K562 (cell line): ENCODE results near the gene U2SURP. TPM values are rescaled to one million over a fixed set of nuclear protein-coding genes. Genes with fewer than 3 reads are reported as not detected.

ENCODE experiments used
- ATAC-seq: fragments of 200-7000 bp; cut with Tn5 transposase; 3 replicates; pipeline ENCODE4 v1.9.1; 2020; ENCODE audit warnings: moderate library complexity
- BruUV-seq: library from RNA; stranded (reverse); fragments of 400-500 nt; replicated peaks from 2 replicates; lab custom pipeline; 2021; lab: Mats Ljungman, UMichigan
- CTCF ChIA-PET: fragments of 300-600 bp; formaldehyde crosslinking; extraction: SDS; loops from one replicate; lab custom pipeline; 2021; ENCODE audit warnings: low intra/inter-chr PET ratio; lab: Yijun Ruan, JAX
- POLR2A ChIA-PET: fragments of 300-600, 350-650 bp; sonication (Branson Sonifier 250); formaldehyde crosslinking; extraction: SDS; loops from one replicate; lab custom pipeline; 2021; ENCODE audit warnings: antibody characterized with exemption, inconsistent platforms; lab: Yijun Ruan, JAX
- DNase-seq, 4 experiments: peaks; one replicate each; pipeline versions ENCODE4 v3.0.0 to v3.0.0-alpha.2; 2011 to 2018; ENCODE audit warnings: low spot score in 3 of 4, mixed read lengths in 3 of 4; ENCODE audit errors: extremely low read depth in 1 of 4
- FAIRE-seq: peaks from 2 replicates; lab custom pipeline; 2011; peaks lifted over from hg19 to GRCh38; lab: Jason Lieb, UNC
- H2AFZ ChIP-seq: 2 replicates; pipeline ENCODE4 v1.6.0; 2011; ENCODE audit warnings: low read depth, low read length, control low read depth, inconsistent platforms
- H3K27ac ChIP-seq: fragments of 200-600 bp; 3 replicates; pipeline ENCODE4 v1.8.0; 2011; ENCODE audit warnings: low read depth, mild to moderate bottlenecking, control low read depth, inconsistent platforms, low read length, moderate library complexity, mixed read lengths; ENCODE audit errors: extremely low read depth
- H3K27me3 ChIP-seq, 2 experiments: fragments of 300-600 bp in 1 of 2; 2 replicates in 1 of 2; 3 replicates in 1 of 2; pipeline versions ENCODE4 v1.6.0 to v1.8.0; 2011; ENCODE audit warnings: inconsistent platforms in 2 of 2, low read length in 2 of 2, mild to moderate bottlenecking in 1 of 2, mixed read lengths in 1 of 2, moderate library complexity in 1 of 2; ENCODE audit not compliant: control insufficient read depth in 2 of 2, insufficient read depth in 2 of 2
- H3K36me3 ChIP-seq: fragments of 300-600 bp; 3 replicates; pipeline ENCODE4 v1.8.0; 2011; ENCODE audit warnings: mild to moderate bottlenecking, low read length, inconsistent platforms; ENCODE audit not compliant: control insufficient read depth, insufficient read depth
- H3K4me1 ChIP-seq, 2 experiments: fragments of 200-600 bp in 1 of 2; replicated peaks in 1 of 2; 2 replicates in 1 of 2; 3 replicates in 1 of 2; pipeline versions ENCODE4 v1.5.1 to v1.8.0; 2011; ENCODE audit warnings: inconsistent platforms in 2 of 2, low read length in 2 of 2, mild to moderate bottlenecking in 1 of 2, mixed read lengths in 1 of 2, moderate library complexity in 1 of 2; ENCODE audit not compliant: control insufficient read depth in 2 of 2, insufficient read depth in 2 of 2
- H3K4me2 ChIP-seq: 2 replicates; pipeline ENCODE4 v1.6.1; 2011; ENCODE audit warnings: low read length, control low read depth, inconsistent platforms, mixed read lengths; ENCODE audit not compliant: insufficient read depth
- H3K4me3 ChIP-seq: fragments of 200-600 bp; sonication (generic), shearing (Covaris generic); 2 replicates; pipeline ENCODE4 v1.5.1; 2016; ENCODE audit warnings: control low read depth, inconsistent platforms
- H3K79me2 ChIP-seq: fragments of 200-600 bp; 3 replicates; pipeline ENCODE4 v1.8.0; 2011; ENCODE audit warnings: low read length, inconsistent platforms; ENCODE audit not compliant: control insufficient read depth, insufficient read depth
- H3K9ac ChIP-seq, 2 experiments: 2 replicates each; pipeline versions ENCODE4 v1.6.0 to v1.6.1; 2011; ENCODE audit warnings: low read depth in 2 of 2, low read length in 2 of 2, control low read depth in 1 of 2, inconsistent platforms in 1 of 2, mild to moderate bottlenecking in 1 of 2, mixed read lengths in 1 of 2; ENCODE audit not compliant: insufficient read depth in 1 of 2
- H3K9me1 ChIP-seq: one replicate; pipeline ENCODE4 v1.6.0; 2011; ENCODE audit warnings: inconsistent platforms, mild to moderate bottlenecking, low read length, moderate library complexity; ENCODE audit not compliant: control insufficient read depth, insufficient read depth
- H3K9me3 ChIP-seq: replicated peaks from 2 replicates; pipeline ENCODE4 v1.5.1; 2011; ENCODE audit warnings: low read depth, low read length, inconsistent platforms; ENCODE audit not compliant: control insufficient read depth, insufficient read depth
- H4K20me1 ChIP-seq: replicated peaks from 2 replicates; pipeline ENCODE4 v1.6.1; 2011; ENCODE audit warnings: low read length, inconsistent platforms, mixed read lengths; ENCODE audit not compliant: control insufficient read depth, insufficient read depth
- ATF1 ChIP-seq, 2 experiments: fragments of 450-650 bp in 1 of 2; IDR thresholded peaks; 2 replicates each; pipeline ENCODE4 v1.6.1; 2016; ENCODE audit warnings: missing compliant biosample characterization in 1 of 2, missing genetic modification characterization in 1 of 2
- CHCHD3 ChIP-seq: fragments of 250-450 bp; sonication (Bioruptor Pico); IDR thresholded peaks from 2 replicates; pipeline ENCODE4 v2.1.2; 2022; ENCODE audit warnings: mild to moderate bottlenecking
- HMG20A ChIP-seq: fragments of 450-650 bp; formaldehyde crosslinking; conservative IDR thresholded peaks from 2 replicates; pipeline ENCODE4 v1.4.0; 2020; ENCODE audit warnings: mild to moderate bottlenecking, mixed read lengths
- PHF8 ChIP-seq: fragments of 200-600 bp; sonication (generic); IDR thresholded peaks from 2 replicates; pipeline ENCODE4 v1.6.1; 2012; ENCODE audit warnings: mixed run types, mild to moderate bottlenecking, inconsistent platforms, low read length, moderate library complexity, borderline replicate concordance
- TEAD1 ChIP-seq, 2 experiments: fragments of 450-650 bp in 1 of 2; sonication (generic) in 1 of 2; formaldehyde crosslinking; IDR thresholded peaks; 2 replicates each; pipeline versions ENCODE4 v1.4.0 to v1.8.0; 2020 to 2022; ENCODE audit warnings: mild to moderate bottlenecking in 2 of 2, missing genetic modification reagents in 1 of 2
- TEAD4 ChIP-seq, 2 experiments: sonication (generic) in 1 of 2; formaldehyde crosslinking in 1 of 2; IDR thresholded peaks; 2 replicates each; pipeline versions ENCODE4 v1.6.1 to v1.8.0; 2012 to 2022; ENCODE audit warnings: borderline replicate concordance in 1 of 2, inconsistent platforms in 1 of 2, low read length in 1 of 2, mild to moderate bottlenecking in 1 of 2, missing genetic modification reagents in 1 of 2
- WGBS: fragments of 100-300 bp; shearing (Covaris generic); methylation state at CpG from one replicate; pipeline ENCODE4 v1.1.6; 2016; ENCODE audit warnings: low coverage, mixed read lengths; ENCODE audit not compliant: insufficient coverage; ENCODE audit errors: missing lambda C conversion rate; 5-methylcytosine and 5-hydroxymethylcytosine counted together
- in situ Hi-C: fragments of 300-500 bp; cut with MboI; formaldehyde crosslinking; loops from 4 replicates; pipeline ENCODE4 v1.15.0; 2018; ENCODE audit warnings: inconsistent platforms, mixed read lengths
- intact Hi-C: fragments of 100-400 bp; cut with micrococcal nuclease; formaldehyde crosslinking; loops from 2 replicates; pipeline ENCODE4 v1.14.2; 2022
- polyA plus RNA-seq, 8 experiments: library from polyadenylated mRNA; depleted of rRNA in 4 of 8; stranded (reverse) in 5 of 8; unstranded in 3 of 8; fragments of >200 nt; fragmentation: Nextera tagmentation in 2 of 8; fragmentation: Illumina TruSeq in 1 of 8; extraction: Ambion mirVana in 2 of 8; extraction: Trizol in 1 of 8; gene quantifications; 2 replicates each; pipeline versions ENCODE4 v1.2.1 to v1.2.3, GENCODE V29; 2011 to 2014; ENCODE audit warnings: inconsistent platforms in 1 of 8, missing spikeins in 1 of 8
- total RNA-seq, 7 experiments: library from RNA; depleted of rRNA in 6 of 7; stranded (reverse); fragments of >200 nt in 6 of 7; fragmentation: Illumina TruSeq in 2 of 7; extraction: Trizol in 2 of 7; gene quantifications; 2 replicates each; pipeline versions ENCODE4 v1.2.1 to v1.2.3, GENCODE V29; 2011 to 2021; ENCODE audit warnings: low replicate concordance in 1 of 7
- TF ChIP-seq, protein P1 (sequence below): fragments of 450-650 bp; conservative IDR thresholded peaks from 2 replicates; pipeline ENCODE4 v1.6.1; 2016; ENCODE audit warnings: missing genetic modification characterization, low read depth, mild to moderate bottlenecking, control low read depth, missing compliant biosample characterization
- TF ChIP-seq, protein P2 (sequence below): fragments of 450-650 bp; IDR thresholded peaks from 2 replicates; pipeline ENCODE4 v1.6.1; 2016
- TF ChIP-seq, protein P3 (sequence below): fragments of 250-450 bp; sonication (Bioruptor Pico); IDR thresholded peaks from 2 replicates; pipeline ENCODE4 v1.5.0; 2021

Gene U2SURP
- total and polyA plus RNA-seq, 9 of the 15 experiments (the other 6 are each of a cell fraction or from before 2014, with no cell fraction given), result 128 to 322 (median 191) TPM

- ChIA-PET POLR2A (no interaction called here), CTCF (no interaction called here)
- no peak overlapping the region for H2AFZ ChIP-seq
- FAIRE-seq (no peak), ATAC-seq (no peak), DNase-seq (no peak)
- H3K9me3 ChIP-seq, result peaks cover 10% of the 10 kb centered on the region
- WGBS, result 41% methylated on average over 2 of the region's 2 CpGs
- H3K27ac ChIP-seq, result no peak overlapping the region
- no TSS peak for BruUV-seq
- H3K9ac ChIP-seq, result no peak overlapping the region
- intact Hi-C loops (no loop called here), in situ Hi-C loops (no loop called here)
- no peaks in the 10 kb centered on the region; a peak in 1 of 5 replicates for H3K4me1 ChIP-seq
- no peak overlapping the region for H3K4me2 ChIP-seq
- H3K27me3 ChIP-seq, result no peaks in the 10 kb centered on the region
- H3K79me2 ChIP-seq, result no peaks in the 10 kb centered on the region
- H3K4me3 ChIP-seq, result no peak overlapping the region
- H3K36me3 ChIP-seq, result no peaks in the 10 kb centered on the region
- TF ChIP-seq HMG20A (CRISPR knock-in tag), result no peak
- TF ChIP-seq, protein P1, sequence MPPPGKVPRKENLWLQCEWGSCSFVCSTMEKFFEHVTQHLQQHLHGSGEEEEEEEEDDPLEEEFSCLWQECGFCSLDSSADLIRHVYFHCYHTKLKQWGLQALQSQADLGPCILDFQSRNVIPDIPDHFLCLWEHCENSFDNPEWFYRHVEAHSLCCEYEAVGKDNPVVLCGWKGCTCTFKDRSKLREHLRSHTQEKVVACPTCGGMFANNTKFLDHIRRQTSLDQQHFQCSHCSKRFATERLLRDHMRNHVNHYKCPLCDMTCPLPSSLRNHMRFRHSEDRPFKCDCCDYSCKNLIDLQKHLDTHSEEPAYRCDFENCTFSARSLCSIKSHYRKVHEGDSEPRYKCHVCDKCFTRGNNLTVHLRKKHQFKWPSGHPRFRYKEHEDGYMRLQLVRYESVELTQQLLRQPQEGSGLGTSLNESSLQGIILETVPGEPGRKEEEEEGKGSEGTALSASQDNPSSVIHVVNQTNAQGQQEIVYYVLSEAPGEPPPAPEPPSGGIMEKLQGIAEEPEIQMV (tag), result no peak
- no peak for TF ChIP-seq CHCHD3 (CRISPR knock-in tag)
- TF ChIP-seq, protein P2, sequence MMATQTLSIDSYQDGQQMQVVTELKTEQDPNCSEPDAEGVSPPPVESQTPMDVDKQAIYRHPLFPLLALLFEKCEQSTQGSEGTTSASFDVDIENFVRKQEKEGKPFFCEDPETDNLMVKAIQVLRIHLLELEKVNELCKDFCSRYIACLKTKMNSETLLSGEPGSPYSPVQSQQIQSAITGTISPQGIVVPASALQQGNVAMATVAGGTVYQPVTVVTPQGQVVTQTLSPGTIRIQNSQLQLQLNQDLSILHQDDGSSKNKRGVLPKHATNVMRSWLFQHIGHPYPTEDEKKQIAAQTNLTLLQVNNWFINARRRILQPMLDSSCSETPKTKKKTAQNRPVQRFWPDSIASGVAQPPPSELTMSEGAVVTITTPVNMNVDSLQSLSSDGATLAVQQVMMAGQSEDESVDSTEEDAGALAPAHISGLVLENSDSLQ, result no peak
- TF ChIP-seq, protein P3, sequence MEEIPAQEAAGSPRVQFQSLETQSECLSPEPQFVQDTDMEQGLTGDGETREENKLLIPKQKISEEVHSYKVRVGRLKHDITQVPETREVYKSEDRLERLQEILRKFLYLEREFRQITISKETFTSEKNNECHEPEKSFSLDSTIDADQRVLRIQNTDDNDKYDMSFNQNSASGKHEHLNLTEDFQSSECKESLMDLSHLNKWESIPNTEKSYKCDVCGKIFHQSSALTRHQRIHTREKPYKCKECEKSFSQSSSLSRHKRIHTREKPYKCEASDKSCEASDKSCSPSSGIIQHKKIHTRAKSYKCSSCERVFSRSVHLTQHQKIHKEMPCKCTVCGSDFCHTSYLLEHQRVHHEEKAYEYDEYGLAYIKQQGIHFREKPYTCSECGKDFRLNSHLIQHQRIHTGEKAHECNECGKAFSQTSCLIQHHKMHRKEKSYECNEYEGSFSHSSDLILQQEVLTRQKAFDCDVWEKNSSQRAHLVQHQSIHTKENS (CRISPR knock-in tag), result no peak
- no peak for TF ChIP-seq PHF8
- no peak for TF ChIP-seq TEAD4 (IDR thresholded peaks at IDR 0.05; ENCODE audit: low read length)
- no peak for TF ChIP-seq TEAD4 (CRISPR knock-in tag; IDR thresholded peaks at IDR 0.05; ENCODE audit: borderline replicate concordance)
- no peak for TF ChIP-seq TEAD1 (CRISPR knock-in tag; IDR thresholded peaks at IDR 0.05)
- no peak for TF ChIP-seq ATF1 (CRISPR knock-in tag; IDR thresholded peaks at IDR 0.05)
- no peak for TF ChIP-seq ATF1 (tag; IDR thresholded peaks at IDR 0.05)
- no peaks in the 10 kb centered on the region for H4K20me1 ChIP-seq
- no peaks in the 10 kb centered on the region for H3K9me1 ChIP-seq
These were observed 102.3 kb downstream of the U2SURP start for GRCh38 chr3:143103652-143104051.
